GM18508 (cell line): ENCODE measurements around the gene CHD1.

Experiments
- ATAC-seq: cut with Tn5 transposase; IDR thresholded peaks from one replicate; pipeline ENCODE4 v1.9.1; 2021; ENCODE audit warnings: moderate number of reproducible peaks; ENCODE audit not compliant: insufficient read depth, unreplicated experiment

CHD1 gene

DNA sequence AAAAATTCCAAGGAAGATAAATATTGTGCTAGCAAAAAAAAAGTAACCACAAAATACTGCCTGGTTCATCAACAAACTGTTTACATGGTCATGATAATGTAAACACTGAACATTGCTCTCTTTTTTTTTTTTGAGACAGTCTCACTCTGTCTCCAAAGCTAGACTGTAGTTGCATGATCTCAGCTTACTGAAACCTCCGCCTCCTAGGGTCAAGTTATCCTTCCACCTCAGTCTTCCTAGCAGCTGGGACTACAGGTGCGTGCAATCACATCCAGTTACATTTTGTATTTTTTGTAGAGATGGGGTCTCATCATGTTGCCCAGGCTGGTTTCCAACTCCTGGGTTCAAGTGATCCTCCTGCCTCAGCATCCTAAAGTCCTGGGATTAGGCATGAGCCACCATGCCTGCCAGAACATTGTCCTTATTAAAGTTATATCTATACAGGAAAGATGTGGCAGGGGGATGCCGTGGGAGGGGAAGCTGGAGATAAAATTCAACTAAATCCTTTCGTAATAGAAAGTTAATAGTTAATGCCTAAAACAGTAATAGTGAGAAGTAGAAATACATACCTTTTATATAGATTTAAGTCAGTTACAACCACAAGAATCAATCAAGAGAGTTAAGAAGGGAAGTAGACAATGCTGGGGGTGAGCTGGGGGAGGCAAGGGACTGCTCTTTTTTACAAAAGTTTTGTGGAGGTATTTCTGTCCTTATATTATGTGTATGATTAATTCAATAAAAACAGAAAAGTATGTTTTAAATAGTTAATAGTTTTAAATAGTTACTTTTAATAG, 103.0 kb downstream of the CHD1 start:
- peak; percentile 43 for ATAC-seq

- ATAC-seq: no peak
These were observed 112.1 kb downstream of the CHD1 start for GRCh38 chr5:98816582-98817222.

GRCh38 chr5:98813755-98814154, 115.1 kb downstream of the CHD1 start:
- ATAC-seq: no peak

- ATAC-seq: no peak
These were observed 118.6 kb downstream of the CHD1 start for GRCh38 chr5:98810206-98810605.

DNA sequence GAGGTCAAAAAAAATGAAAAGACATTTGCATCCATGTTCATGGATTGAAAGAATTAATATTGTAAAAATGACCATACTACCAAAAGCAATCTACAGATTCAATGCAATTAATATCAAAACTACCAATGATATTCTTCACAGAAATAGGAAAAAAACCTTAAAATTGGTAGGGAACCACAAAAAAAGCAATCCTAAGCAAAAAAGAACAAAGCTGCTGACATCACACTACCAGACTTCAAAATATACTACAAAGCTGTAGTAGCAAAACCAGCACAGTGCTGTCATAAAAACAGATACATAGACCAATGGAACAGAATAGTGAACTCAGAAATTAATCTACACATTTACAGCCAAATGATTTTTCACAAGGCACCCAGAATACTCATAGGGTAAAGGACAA, 121.0 kb downstream of the CHD1 start:
- no peak for ATAC-seq

DNA sequence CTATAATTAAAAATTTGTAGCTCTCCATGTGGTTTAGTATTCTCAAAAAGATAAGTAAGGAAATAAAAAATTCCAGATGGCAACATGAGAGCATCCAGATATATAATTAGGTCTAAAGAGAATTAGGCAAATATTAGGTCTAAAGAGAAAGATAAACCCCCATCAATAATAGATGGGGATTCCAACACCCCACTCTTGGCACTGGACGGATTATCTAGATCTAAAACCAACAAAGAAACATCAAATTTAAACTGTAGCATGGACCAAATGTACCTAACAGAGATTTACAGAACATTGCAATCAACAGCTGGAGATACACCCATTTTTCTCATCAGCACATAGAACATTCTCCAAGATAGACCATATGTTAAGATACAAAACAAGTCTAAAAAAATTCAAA, 123.7 kb downstream of the CHD1 start:
- ATAC-seq: no peak

GRCh38 chr5:98804066-98804465, 124.7 kb downstream of the CHD1 start:
- ATAC-seq: no peak
